Measurements from ENCODE around the gene EEF1AKMT3. TPM values are rescaled to one million over a fixed set of nuclear protein-coding genes. Genes with fewer than 3 reads are reported as not detected.
"Not testable (repeated sequence)": the region's sequence is repeated elsewhere in the genome, so short reads cannot be mapped to it uniquely, and the experiment has no call there.

EEF1AKMT3 gene
- total RNA-seq, 3 donors from 2014 or later = 1.6 to 4.9 (median 2.0) TPM

DNA sequence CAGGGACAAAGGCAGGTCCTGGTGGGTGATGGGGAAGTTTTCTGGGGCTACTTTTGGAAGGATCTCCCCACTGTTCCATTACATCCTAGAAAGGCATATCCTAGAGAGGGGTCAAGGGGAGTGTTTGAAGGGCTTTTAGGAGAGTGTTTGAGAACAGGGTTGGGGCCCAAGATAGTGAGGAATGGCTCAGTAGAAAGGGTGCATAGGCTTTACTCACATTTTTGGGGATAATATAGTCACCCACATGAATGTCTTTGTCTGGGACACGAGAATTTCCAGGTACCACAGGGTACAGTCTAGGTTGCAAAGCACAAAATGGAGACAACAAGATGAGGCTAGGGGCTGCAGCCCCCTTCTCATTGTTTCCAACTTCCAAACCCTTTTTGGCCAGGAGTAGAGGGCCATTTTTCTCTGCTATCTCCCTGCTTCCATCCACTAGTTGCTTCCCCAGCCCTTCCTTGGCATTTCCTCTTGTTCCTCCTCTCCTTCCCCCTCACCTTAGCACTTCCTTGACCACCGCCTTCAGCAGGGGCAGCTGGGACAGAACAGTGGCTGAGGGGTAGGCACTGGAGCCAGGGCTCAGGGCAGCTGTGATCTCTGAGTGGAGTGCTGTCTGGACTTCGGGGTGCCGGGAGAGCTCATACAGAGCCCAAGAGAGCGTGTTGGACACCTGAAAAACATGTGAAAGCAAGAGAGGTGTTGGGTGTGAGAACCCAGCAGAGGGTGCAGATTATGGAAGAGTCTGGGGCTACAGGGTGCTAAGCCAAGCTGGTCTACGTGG is 8.3 kb upstream of the EEF1AKMT3 start:
- no peak for DNase-seq
- no peak for ATAC-seq
- Mint-ChIP-seq H3K4me3 (peak overlapping the region; percentile 90), H3K36me3 (ENCODE audit: insufficient read depth) (peaks cover 22% of the 10 kb centered on the region), H3K4me1 (ENCODE audit: low read depth) (peaks cover 34% of the 10 kb centered on the region), H3K27me3 (ENCODE audit: low read depth) (peaks cover 26% of the 10 kb centered on the region), H3K9me3 (no peaks in the 10 kb centered on the region)

DNA sequence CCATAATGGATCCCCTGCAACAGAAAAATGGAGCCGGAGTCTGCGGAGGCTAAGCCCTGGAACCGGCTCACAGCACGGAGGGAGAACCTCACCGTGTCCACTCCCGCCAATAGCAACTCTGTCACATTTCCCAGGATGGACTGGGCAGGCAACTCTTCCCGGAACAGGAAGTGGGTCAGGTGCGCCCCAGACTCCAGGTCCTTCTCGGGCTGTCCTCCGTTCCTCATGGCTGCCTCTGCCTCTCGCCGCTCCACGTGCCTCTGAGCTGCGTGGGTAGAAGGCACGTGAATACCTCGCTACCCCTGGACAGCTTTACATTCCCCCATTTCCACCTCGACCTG is 7.8 kb upstream of the EEF1AKMT3 start:
- H3K4me3 Mint-ChIP-seq = peak overlapping the region; percentile 90
- H3K36me3 Mint-ChIP-seq (ENCODE audit: insufficient read depth) = peaks cover 23% of the 10 kb centered on the region
- peaks cover 26% of the 10 kb centered on the region for H3K27me3 Mint-ChIP-seq (ENCODE audit: low read depth)
- DNase-seq (no peak), ATAC-seq (peak; percentile 31 to 32)
- no peaks in the 10 kb centered on the region for H3K9me3 Mint-ChIP-seq
- peaks cover 30% of the 10 kb centered on the region for H3K4me1 Mint-ChIP-seq (ENCODE audit: low read depth)

- Mint-ChIP-seq H3K9me3 (no peaks in the 10 kb centered on the region), H3K4me1 (ENCODE audit: low read depth) (peaks cover 31% of the 10 kb centered on the region), H3K4me3 (peak overlapping the region; percentile 90), H3K27me3 (ENCODE audit: low read depth) (peaks cover 26% of the 10 kb centered on the region), H3K36me3 (ENCODE audit: insufficient read depth) (peaks cover 26% of the 10 kb centered on the region)
- DNase-seq = peak; percentile 52
- peak; percentile 74 to 80 for ATAC-seq
Observed at GRCh38 chr12:57765003-57765697, 7.3 kb upstream of the EEF1AKMT3 start.

GRCh38 chr12:57765698-57766463 is 6.5 kb upstream of the EEF1AKMT3 start:
- H3K4me3 Mint-ChIP-seq = peak overlapping the region; percentile 90
- ATAC-seq (peak; percentile 11 to 18), DNase-seq (no peak)
- no peaks in the 10 kb centered on the region for H3K9me3 Mint-ChIP-seq
- H3K4me1 Mint-ChIP-seq (ENCODE audit: low read depth) = peaks cover 37% of the 10 kb centered on the region
- peaks cover 26% of the 10 kb centered on the region for H3K27me3 Mint-ChIP-seq (ENCODE audit: low read depth)
- peaks cover 32% of the 10 kb centered on the region for H3K36me3 Mint-ChIP-seq (ENCODE audit: insufficient read depth)

- peaks cover 26% of the 10 kb centered on the region for H3K27me3 Mint-ChIP-seq (ENCODE audit: low read depth)
- peak in 1 of 2 donors; percentile 3 for ATAC-seq
Observed at GRCh38 chr12:57766464-57767304, 5.7 kb upstream of the EEF1AKMT3 start, which contains the start of gene CYP27B1. TSS of gene CYP27B1 (minus strand) at chr12:57767078. CDS start at chr12:57767041, 37 bp downstream.

DNA sequence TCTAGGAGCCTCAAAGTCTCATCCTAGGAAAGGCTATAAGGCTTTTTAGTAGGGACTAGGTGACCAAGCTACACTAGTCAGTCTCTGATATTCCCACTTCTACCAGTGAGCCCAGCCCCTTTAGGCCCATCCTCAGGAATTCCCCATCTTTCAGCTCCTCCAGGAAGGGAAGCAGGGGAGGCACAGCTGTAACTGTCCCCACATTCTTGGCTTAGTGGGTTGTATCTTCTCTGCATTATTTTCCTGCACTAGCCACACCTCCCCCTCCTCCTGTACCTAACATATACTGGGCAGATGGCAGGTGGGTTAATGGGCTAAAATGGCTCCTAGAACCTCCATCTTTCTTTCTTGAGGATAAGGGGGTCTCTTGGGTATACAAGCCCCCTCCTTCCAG is 5.1 kb upstream of the EEF1AKMT3 start:
- no peaks in the 10 kb centered on the region for H3K9me3 Mint-ChIP-seq
- peaks cover 44% of the 10 kb centered on the region for H3K4me1 Mint-ChIP-seq (ENCODE audit: low read depth)
- H3K27me3 Mint-ChIP-seq (ENCODE audit: low read depth) = peaks cover 26% of the 10 kb centered on the region
- ATAC-seq (no peak), DNase-seq (no peak)
- H3K36me3 Mint-ChIP-seq (ENCODE audit: insufficient read depth) = peaks cover 33% of the 10 kb centered on the region
- H3K4me3 Mint-ChIP-seq = no peak overlapping the region

More at GRCh38 chr12:57766464-57767304, 5.7 kb upstream of the EEF1AKMT3 start, which contains the start of gene CYP27B1:
- H3K36me3 Mint-ChIP-seq (ENCODE audit: insufficient read depth) = peaks cover 33% of the 10 kb centered on the region
- H3K4me1 Mint-ChIP-seq (ENCODE audit: low read depth) = peaks cover 42% of the 10 kb centered on the region
- DNase-seq = no peak
- peak within 1 kb of the TSS; percentile 90 for H3K4me3 Mint-ChIP-seq
- no peaks in the 10 kb centered on the region for H3K9me3 Mint-ChIP-seq

- Mint-ChIP-seq H3K36me3 (ENCODE audit: insufficient read depth) (peaks cover 30% of the 10 kb centered on the region), H3K4me1 (ENCODE audit: low read depth) (peaks cover 47% of the 10 kb centered on the region), H3K9me3 (no peaks in the 10 kb centered on the region), H3K4me3 (no peak overlapping the region), H3K27me3 (ENCODE audit: low read depth) (peaks cover 26% of the 10 kb centered on the region)
- ATAC-seq (no peak), DNase-seq (no peak)
Observed at GRCh38 chr12:57767876-57768275, 4.5 kb upstream of the EEF1AKMT3 start.

DNA sequence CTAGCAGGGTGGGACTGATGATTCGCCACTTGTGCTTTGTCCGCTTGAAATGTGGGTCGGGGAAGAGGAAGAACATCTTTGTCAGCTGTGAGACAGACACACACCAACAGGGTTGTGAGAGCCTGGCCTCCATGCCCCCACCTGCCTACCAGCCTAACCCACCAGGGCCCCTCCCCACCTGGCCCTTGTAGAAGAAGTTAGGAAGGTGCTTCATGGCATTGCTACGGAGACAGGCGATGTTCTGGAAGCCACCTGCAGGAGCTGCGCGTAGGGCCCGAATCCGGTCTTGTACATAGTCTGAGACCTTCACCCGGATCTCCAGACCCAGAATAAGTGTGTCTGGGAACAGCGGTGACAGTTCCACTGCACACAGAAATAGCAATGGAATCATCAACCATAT is 2.8 kb upstream of the EEF1AKMT3 start:
- peaks cover 25% of the 10 kb centered on the region for H3K36me3 Mint-ChIP-seq (ENCODE audit: insufficient read depth)
- peaks cover 15% of the 10 kb centered on the region for H3K27me3 Mint-ChIP-seq (ENCODE audit: low read depth)
- ATAC-seq (no peak), DNase-seq (no peak)
- H3K4me3 Mint-ChIP-seq = peak overlapping the region; percentile 49
- H3K4me1 Mint-ChIP-seq (ENCODE audit: low read depth) = peaks cover 44% of the 10 kb centered on the region
- H3K9me3 Mint-ChIP-seq = no peaks in the 10 kb centered on the region

- ATAC-seq (no peak), DNase-seq (no peak)
- Mint-ChIP-seq H3K4me1 (ENCODE audit: low read depth) (peaks cover 37% of the 10 kb centered on the region), H3K9me3 (no peaks in the 10 kb centered on the region), H3K4me3 (peak overlapping the region; percentile 98), H3K27me3 (ENCODE audit: low read depth) (peaks cover 10% of the 10 kb centered on the region), H3K36me3 (ENCODE audit: insufficient read depth) (peaks cover 29% of the 10 kb centered on the region)
Observed at GRCh38 chr12:57770734-57771133, 1.7 kb upstream of the EEF1AKMT3 start.

- ATAC-seq (peak; percentile 80 to 83), DNase-seq (peak; percentile 91)
- Mint-ChIP-seq H3K9me3 (no peaks in the 10 kb centered on the region), H3K36me3 (ENCODE audit: insufficient read depth) (peaks cover 31% of the 10 kb centered on the region), H3K4me3 (peak overlapping the region; percentile 98), H3K4me1 (ENCODE audit: low read depth) (peaks cover 32% of the 10 kb centered on the region), H3K27me3 (ENCODE audit: low read depth) (peaks cover 7% of the 10 kb centered on the region)
Observed at GRCh38 chr12:57771236-57771872, 1.1 kb upstream of the EEF1AKMT3 start.

GRCh38 chr12:57771873-57772428 is 463 bp upstream of the EEF1AKMT3 start, which contains the start of gene METTL1:
TSS of gene METTL1 (minus strand) at chr12:57772105. CDS start at chr12:57772083, 22 bp downstream.
- ATAC-seq = peak; percentile 88
- Mint-ChIP-seq H3K36me3 (ENCODE audit: insufficient read depth) (peaks cover 31% of the 10 kb centered on the region), H3K4me3 (peak within 1 kb of the TSS; percentile 98), H3K27me3 (ENCODE audit: low read depth) (peaks cover 2% of the 10 kb centered on the region), H3K9me3 (no peaks in the 10 kb centered on the region), H3K4me1 (ENCODE audit: low read depth) (peaks cover 26% of the 10 kb centered on the region)
- peak; percentile 90 for DNase-seq

DNA sequence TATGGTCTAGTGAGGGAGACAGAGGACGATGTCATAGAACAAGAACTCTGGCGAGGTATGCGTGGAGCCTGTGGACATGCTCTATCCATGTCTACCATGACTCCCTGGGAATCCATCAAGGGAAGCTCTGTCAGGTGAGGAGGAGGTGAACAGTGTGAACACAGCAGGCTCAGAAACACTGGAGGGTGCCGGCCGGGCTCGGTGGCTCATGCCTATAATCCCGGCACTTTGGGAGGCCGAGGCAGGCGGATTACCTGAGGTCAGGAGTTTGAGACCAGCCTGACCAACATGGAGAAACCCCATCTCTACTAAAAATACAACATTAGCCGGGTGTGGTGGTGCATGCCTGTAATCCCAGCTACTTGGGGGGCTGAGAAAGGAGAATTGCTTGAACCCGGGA is 2.2 kb downstream of the EEF1AKMT3 start:
- not testable (repeated sequence) for H3K9me3 Mint-ChIP-seq; H3K4me3 Mint-ChIP-seq; DNase-seq; ATAC-seq; H3K27me3 Mint-ChIP-seq (ENCODE audit: low read depth)
- H3K36me3 Mint-ChIP-seq (ENCODE audit: insufficient read depth) = peaks cover 20% of the 10 kb centered on the region
- H3K4me1 Mint-ChIP-seq (ENCODE audit: low read depth) = peaks cover 34% of the 10 kb centered on the region

- no peak for DNase-seq
- peaks cover 35% of the 10 kb centered on the region for H3K4me1 Mint-ChIP-seq (ENCODE audit: low read depth)
- no peak overlapping the region for H3K4me3 Mint-ChIP-seq
- no peak for ATAC-seq
- H3K36me3 Mint-ChIP-seq (ENCODE audit: insufficient read depth) = peaks cover 16% of the 10 kb centered on the region
- no peaks in the 10 kb centered on the region for H3K9me3 Mint-ChIP-seq
- no peaks in the 10 kb centered on the region for H3K27me3 Mint-ChIP-seq (ENCODE audit: low read depth)
Observed at GRCh38 chr12:57775044-57775443, 2.6 kb downstream of the EEF1AKMT3 start.
